NB4 (cell line): ENCODE results near the gene CBX2.

Experiments used
- MYC ChIP-seq: IDR thresholded peaks from 2 replicates; pipeline ENCODE4 v1.6.1; 2011; ENCODE audit warnings: low read depth, low read length
- POLR2A ChIP-seq: IDR thresholded peaks from 2 replicates; pipeline ENCODE4 v1.6.1; 2011; ENCODE audit warnings: mild to moderate bottlenecking; ENCODE audit not compliant: insufficient read length; ENCODE audit errors: extremely low read depth
- TF ChIP-seq, protein P1 (sequence below): IDR thresholded peaks from one replicate; pipeline ENCODE4 v1.5.1; 2012; ENCODE audit warnings: low read depth, low read length

DNA sequence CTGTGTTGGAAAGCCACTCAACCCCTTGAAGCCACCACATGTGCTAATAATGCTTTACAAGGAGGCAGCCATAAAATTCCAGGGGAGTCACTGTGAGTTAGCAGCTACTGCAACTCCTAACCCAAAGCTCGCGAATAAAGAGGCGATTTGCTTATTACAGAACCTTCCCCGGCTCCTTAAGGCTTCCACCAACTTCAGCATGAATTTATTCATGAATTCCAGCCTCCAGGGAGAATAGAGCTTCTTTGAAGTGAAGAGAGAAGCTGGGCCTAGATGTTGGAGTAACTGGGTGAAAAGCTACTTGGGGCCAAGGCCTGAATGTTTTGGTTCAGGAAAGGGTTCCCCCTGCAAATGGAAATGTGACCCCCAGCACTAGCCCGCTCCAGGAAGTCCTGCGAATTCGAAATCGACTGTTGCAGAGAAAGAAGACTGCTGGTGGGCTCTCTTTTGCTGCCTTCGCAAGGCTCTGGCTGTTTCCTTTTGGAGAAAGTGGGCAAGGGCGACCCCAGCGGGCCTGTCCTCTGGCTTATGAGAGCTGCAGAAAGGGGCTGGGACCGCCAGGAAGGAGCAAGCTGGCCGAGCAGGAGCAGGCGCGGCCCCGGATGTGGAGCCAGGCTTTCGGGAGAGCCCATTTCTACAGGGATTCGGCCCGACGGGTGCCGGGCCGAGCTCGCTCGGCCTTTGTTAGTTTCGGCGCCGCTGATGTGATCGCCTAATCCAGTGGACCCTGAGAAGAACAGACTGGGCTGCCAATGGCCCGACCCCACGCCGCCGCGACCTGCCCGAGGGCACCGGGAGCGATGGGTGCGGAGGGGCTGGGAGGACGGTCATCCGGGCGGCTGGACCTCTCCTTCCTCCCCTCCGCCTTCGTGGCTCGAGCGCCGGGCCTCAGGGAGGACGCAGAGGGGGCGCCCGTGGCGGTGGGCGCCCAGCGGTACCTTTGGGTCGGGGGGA is 11.3 kb downstream of the CBX2 start:
- TF ChIP-seq, protein P1, sequence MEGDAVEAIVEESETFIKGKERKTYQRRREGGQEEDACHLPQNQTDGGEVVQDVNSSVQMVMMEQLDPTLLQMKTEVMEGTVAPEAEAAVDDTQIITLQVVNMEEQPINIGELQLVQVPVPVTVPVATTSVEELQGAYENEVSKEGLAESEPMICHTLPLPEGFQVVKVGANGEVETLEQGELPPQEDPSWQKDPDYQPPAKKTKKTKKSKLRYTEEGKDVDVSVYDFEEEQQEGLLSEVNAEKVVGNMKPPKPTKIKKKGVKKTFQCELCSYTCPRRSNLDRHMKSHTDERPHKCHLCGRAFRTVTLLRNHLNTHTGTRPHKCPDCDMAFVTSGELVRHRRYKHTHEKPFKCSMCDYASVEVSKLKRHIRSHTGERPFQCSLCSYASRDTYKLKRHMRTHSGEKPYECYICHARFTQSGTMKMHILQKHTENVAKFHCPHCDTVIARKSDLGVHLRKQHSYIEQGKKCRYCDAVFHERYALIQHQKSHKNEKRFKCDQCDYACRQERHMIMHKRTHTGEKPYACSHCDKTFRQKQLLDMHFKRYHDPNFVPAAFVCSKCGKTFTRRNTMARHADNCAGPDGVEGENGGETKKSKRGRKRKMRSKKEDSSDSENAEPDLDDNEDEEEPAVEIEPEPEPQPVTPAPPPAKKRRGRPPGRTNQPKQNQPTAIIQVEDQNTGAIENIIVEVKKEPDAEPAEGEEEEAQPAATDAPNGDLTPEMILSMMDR = no peak
- TF ChIP-seq POLR2A = no peak
- no peak for TF ChIP-seq MYC
